Stimulated activated CD4-positive, alpha-beta T cell treated with anti-CD3 and anti-CD28 coated beads, Interleukin-2, amount 100 ng/mL, for 24 hours (primary cell): ENCODE data around the gene SRR.

Experiments used
- DNase-seq, 2 donors: peaks; one replicate each; pipeline ENCODE4 v3.0.0-alpha.2; 2020

SRR gene

GRCh38 chr17:2373179-2373578 is 69.4 kb downstream of the SRR start:
- DNase-seq: no peak
